Measurements from ENCODE around the gene FANCF.

Gene FANCF

GRCh38 chr11:22635689-22636088 is 10.1 kb upstream of the FANCF start:
- no peak for DNase-seq (ENCODE audit: low spot score in 2 of 2)
- peak; percentile 64 for ATAC-seq
- Mint-ChIP-seq H3K36me3 (no peaks in the 10 kb centered on the region), H3K9me3 (no peaks in the 10 kb centered on the region), H3K4me3 (no peak overlapping the region), H3K4me1 (no peaks in the 10 kb centered on the region), H3K27ac (no peak overlapping the region)

GRCh38 chr11:22634897-22635629 is 9.4 kb upstream of the FANCF start:
- ATAC-seq = peak; percentile 68
- no peak for DNase-seq (ENCODE audit: low spot score in 2 of 2)
- no peaks in the 10 kb centered on the region for H3K36me3 Mint-ChIP-seq
- H3K9me3 Mint-ChIP-seq = no peaks in the 10 kb centered on the region
- H3K27ac Mint-ChIP-seq = no peak overlapping the region
- H3K4me1 Mint-ChIP-seq = no peaks in the 10 kb centered on the region
- H3K4me3 Mint-ChIP-seq = no peak overlapping the region

GRCh38 chr11:22633354-22633902 is 7.8 kb upstream of the FANCF start:
- DNase-seq (ENCODE audit: low spot score in 2 of 2) = no peak
- Mint-ChIP-seq H3K27ac (no peak overlapping the region), H3K4me3 (no peak overlapping the region), H3K4me1 (no peaks in the 10 kb centered on the region), H3K9me3 (no peaks in the 10 kb centered on the region), H3K36me3 (no peaks in the 10 kb centered on the region)
- ATAC-seq = no peak

GRCh38 chr11:22627421-22627820 is 1.8 kb upstream of the FANCF start:
- no peaks in the 10 kb centered on the region for H3K9me3 Mint-ChIP-seq
- H3K4me3 Mint-ChIP-seq = no peak overlapping the region
- H3K36me3 Mint-ChIP-seq = peaks cover 22% of the 10 kb centered on the region
- ATAC-seq = no peak
- peak overlapping the region; percentile 61 for H3K27ac Mint-ChIP-seq
- H3K4me1 Mint-ChIP-seq = no peaks in the 10 kb centered on the region
- DNase-seq (ENCODE audit: low spot score in 2 of 2) = no peak

- Mint-ChIP-seq H3K9me3 (no peaks in the 10 kb centered on the region), H3K27ac (peak overlapping the region; percentile 96), H3K4me3 (peak overlapping the region; percentile 92), H3K36me3 (peaks cover 24% of the 10 kb centered on the region), H3K4me1 (peaks cover 3% of the 10 kb centered on the region)
- ATAC-seq (no peak), DNase-seq (ENCODE audit: low spot score in 2 of 2) (no peak)
Observed at GRCh38 chr11:22626573-22627239, 1.1 kb upstream of the FANCF start.

- Mint-ChIP-seq H3K4me1 (peaks cover 12% of the 10 kb centered on the region), H3K9me3 (no peaks in the 10 kb centered on the region), H3K27ac (peak overlapping the region; percentile 96), H3K4me3 (peak overlapping the region; percentile 92), H3K36me3 (peaks cover 34% of the 10 kb centered on the region)
- ATAC-seq = peak; percentile 73
- DNase-seq (ENCODE audit: low spot score in 2 of 2) = no peak
Observed at GRCh38 chr11:22624742-22625447, 728 bp downstream of the FANCF start.

- peaks cover 12% of the 10 kb centered on the region for H3K4me1 Mint-ChIP-seq
- no peak for ATAC-seq
- H3K36me3 Mint-ChIP-seq = peaks cover 16% of the 10 kb centered on the region
- no peak overlapping the region for H3K4me3 Mint-ChIP-seq
- H3K27ac Mint-ChIP-seq = no peak overlapping the region
- peaks cover 6% of the 10 kb centered on the region for H3K9me3 Mint-ChIP-seq
- no peak for DNase-seq (ENCODE audit: low spot score in 2 of 2)
Observed at GRCh38 chr11:22617868-22618267, 7.8 kb downstream of the FANCF start.

- Mint-ChIP-seq H3K36me3 (no peaks in the 10 kb centered on the region), H3K4me3 (no peak overlapping the region), H3K4me1 (no peaks in the 10 kb centered on the region), H3K27ac (no peak overlapping the region), H3K9me3 (no peaks in the 10 kb centered on the region)
- no peak for ATAC-seq
- DNase-seq (ENCODE audit: low spot score in 2 of 2) = no peak
Observed at GRCh38 chr11:22603933-22604332, 21.7 kb downstream of the FANCF start.

GRCh38 chr11:22602504-22602903 is 23.1 kb downstream of the FANCF start:
- Mint-ChIP-seq H3K4me1 (no peaks in the 10 kb centered on the region), H3K36me3 (no peaks in the 10 kb centered on the region), H3K9me3 (no peaks in the 10 kb centered on the region), H3K4me3 (no peak overlapping the region), H3K27ac (no peak overlapping the region)
- DNase-seq (ENCODE audit: low spot score in 2 of 2) (no peak), ATAC-seq (no peak)

GRCh38 chr11:22599458-22599857 is 26.2 kb downstream of the FANCF start:
- Mint-ChIP-seq H3K9me3 (peaks cover 4% of the 10 kb centered on the region), H3K36me3 (no peaks in the 10 kb centered on the region), H3K27ac (no peak overlapping the region), H3K4me3 (no peak overlapping the region), H3K4me1 (no peaks in the 10 kb centered on the region)
- ATAC-seq = no peak
- DNase-seq (ENCODE audit: low spot score in 2 of 2) = no peak

- Mint-ChIP-seq H3K9me3 (peaks cover 4% of the 10 kb centered on the region), H3K4me1 (no peaks in the 10 kb centered on the region), H3K27ac (no peak overlapping the region), H3K36me3 (no peaks in the 10 kb centered on the region), H3K4me3 (no peak overlapping the region)
- DNase-seq (ENCODE audit: low spot score in 2 of 2) = no peak
- ATAC-seq = no peak
Observed at GRCh38 chr11:22597062-22597461, 28.6 kb downstream of the FANCF start.

- ATAC-seq (no peak), DNase-seq (ENCODE audit: low spot score in 2 of 2) (no peak)
- Mint-ChIP-seq H3K4me1 (no peaks in the 10 kb centered on the region), H3K27ac (no peak overlapping the region), H3K36me3 (no peaks in the 10 kb centered on the region), H3K9me3 (no peaks in the 10 kb centered on the region), H3K4me3 (no peak overlapping the region)
Observed at GRCh38 chr11:22584976-22585375, 40.6 kb downstream of the FANCF start.

GRCh38 chr11:22583963-22584492 is 41.6 kb downstream of the FANCF start:
- H3K27ac Mint-ChIP-seq = no peak overlapping the region
- H3K36me3 Mint-ChIP-seq = no peaks in the 10 kb centered on the region
- no peaks in the 10 kb centered on the region for H3K9me3 Mint-ChIP-seq
- no peak overlapping the region for H3K4me3 Mint-ChIP-seq
- ATAC-seq (no peak), DNase-seq (ENCODE audit: low spot score in 2 of 2) (no peak)
- no peaks in the 10 kb centered on the region for H3K4me1 Mint-ChIP-seq

- DNase-seq (ENCODE audit: low spot score in 2 of 2) = no peak
- Mint-ChIP-seq H3K9me3 (no peaks in the 10 kb centered on the region), H3K36me3 (no peaks in the 10 kb centered on the region)
Observed at GRCh38 chr11:22582151-22582410, 43.5 kb downstream of the FANCF start.

GRCh38 chr11:22581354-22582150 is 44.1 kb downstream of the FANCF start:
- DNase-seq (ENCODE audit: low spot score in 2 of 2) (no peak), ATAC-seq (no peak)
- Mint-ChIP-seq H3K9me3 (no peaks in the 10 kb centered on the region), H3K27ac (no peak overlapping the region), H3K4me3 (no peak overlapping the region), H3K36me3 (no peaks in the 10 kb centered on the region), H3K4me1 (no peaks in the 10 kb centered on the region)

More at GRCh38 chr11:22582151-22582410, 43.5 kb downstream of the FANCF start:
- ATAC-seq = no peak
- Mint-ChIP-seq H3K4me1 (no peaks in the 10 kb centered on the region), H3K4me3 (no peak overlapping the region), H3K27ac (no peak overlapping the region)
